Heart right ventricle (tissue), 16 donors: ENCODE data around the gene CTDSPL. TPM values are rescaled to one million over a fixed set of nuclear protein-coding genes. Genes with fewer than 3 reads are reported as not detected.

Source experiments
- ATAC-seq, 8 donors: fragments of 200-7000 bp; cut with Tn5 transposase; one replicate each; pipeline ENCODE4 v1.9.1; 2020; ENCODE audit warnings: mild to moderate bottlenecking in 8 of 8, moderate library complexity in 8 of 8, moderate number of reproducible peaks in 1 of 8
- DNase-seq, 2 donors: peaks; one replicate each; pipeline ENCODE4 v3.0.0-alpha.2; 2020
- H3K27ac ChIP-seq, 10 donors: fragments of 200-600 bp; sonication (generic) in 2 of 10; one replicate each; pipeline versions ENCODE4 v1.5.0 to v1.8.0; 2020 to 2022; ENCODE audit warnings: mild to moderate bottlenecking in 3 of 10
- H3K27me3 ChIP-seq, 7 donors: fragments of 200-600 bp; one replicate each; pipeline ENCODE4 v1.8.0; 2021 to 2022; ENCODE audit warnings: mild to moderate bottlenecking in 2 of 7
- H3K36me3 ChIP-seq, 9 donors: fragments of 200-600 bp; sonication (generic) in 1 of 9; one replicate each; pipeline versions ENCODE4 v1.5.0 to v1.8.0; 2020 to 2022; ENCODE audit warnings: mild to moderate bottlenecking in 2 of 9
- H3K4me1 ChIP-seq, 9 donors: fragments of 200-600 bp; sonication (generic) in 1 of 9; one replicate each; pipeline versions ENCODE4 v1.5.0 to v1.8.0; 2020 to 2022; ENCODE audit warnings: mild to moderate bottlenecking in 4 of 9
- H3K4me3 ChIP-seq, 10 donors: fragments of 200-600 bp; sonication (generic) in 2 of 10; one replicate each; pipeline versions ENCODE4 v1.5.0 to v1.8.0; 2020 to 2022; ENCODE audit warnings: mild to moderate bottlenecking in 7 of 10, moderate library complexity in 2 of 10
- H3K9me3 ChIP-seq, 11 donors: fragments of 200-600 bp in 10 of 11; sonication (generic) in 2 of 11; one replicate each; pipeline versions ENCODE4 v1.5.0 to v1.8.0; 2013 to 2022; ENCODE audit warnings: mild to moderate bottlenecking in 2 of 11, control low read depth in 1 of 11, moderate library complexity in 1 of 11
- WGBS, 2 donors: extraction: QIAGEN DNeasy Blood & Tissue Kit; methylation state at CpG; one replicate each; pipeline ENCODE4 v1.1.7; 2013; ENCODE audit warnings: inconsistent platforms in 1 of 2; 5-methylcytosine and 5-hydroxymethylcytosine counted together
- intact Hi-C, 10 donors: fragments of 100-400 bp; cut with DNase I; formaldehyde crosslinking; loops; one replicate each; pipeline versions ENCODE4 v1.11.1 to v1.14.2; 2022
- polyA plus RNA-seq, 2 donors: library from polyadenylated mRNA; stranded (reverse); fragments of 200-250 nt; gene quantifications; one replicate each; pipeline ENCODE4 v1.2.3, GENCODE V29; 2013
- total RNA-seq, 10 donors: library from RNA; stranded (reverse); fragmentation: NEBNext Ultra II Directional in 3 of 10; extraction: Animal tissue kit (Norgen Biotek cat#: 25700) in 3 of 10; gene quantifications; one replicate each; pipeline versions ENCODE4 v1.2.1 to v1.2.4, GENCODE V29; 2021 to 2023
- TF ChIP-seq, protein P1 (sequence below), 9 donors: fragments of 200-600 bp; sonication (generic) in 2 of 9; IDR thresholded peaks; one replicate each; pipeline versions ENCODE4 v1.5.0 to v1.8.0; 2021 to 2022; ENCODE audit warnings: antibody characterized with exemption in 9 of 9, mild to moderate bottlenecking in 5 of 9, moderate library complexity in 1 of 9
- donor health status: Arrhythmogenic right ventricular cardiomyopathy.
- donor health status: ischemic (EF 13 %, LVEDD 7.1; RV severe dilation, severe dysfunction).
- donor health status: healthy with polysubstance abuse.
- donor health status: DM: no; HTN: yes; CAD: no.
- donor health status: DM: no; HTN: no; CAD: no.
- donor health status: ischemic (EF 25% LVEDD 6.9; RV normal size, moderate dysfunction).
- donor health status: ischemic (EF 25% LVEDD 5.7; RV mildly dilated, moderate dysfunction).
- donor health status: healthy.
- donor health status: DM: yes; HTN: yes; CAD: no.
- donor health status: Ischemic cardiomyopathy.
- donor health status: ischemic (EF 35%, LVEDD 5.7; RV mildly dilated, moderate dysfunction).
- donor health status: nonischemic (EF 11% LVEDD 7.7; RV severe dilation, severe dysfunction).
- donor health status: DM: yes; HTN: yes; CAD: no.
- donor health status: PGD.
- donor health status: ischemic (EF 29% LVEDD 5.4; RV normal size, mild dysfunction).
- donor health status: nonischemic (EF 23%, LVEDD 6.1; RV moderate dilation, normal function).

Gene CTDSPL
- total and polyA plus RNA-seq, 12 donors: 5.4 to 51.5 (median 41.2) TPM

DNA sequence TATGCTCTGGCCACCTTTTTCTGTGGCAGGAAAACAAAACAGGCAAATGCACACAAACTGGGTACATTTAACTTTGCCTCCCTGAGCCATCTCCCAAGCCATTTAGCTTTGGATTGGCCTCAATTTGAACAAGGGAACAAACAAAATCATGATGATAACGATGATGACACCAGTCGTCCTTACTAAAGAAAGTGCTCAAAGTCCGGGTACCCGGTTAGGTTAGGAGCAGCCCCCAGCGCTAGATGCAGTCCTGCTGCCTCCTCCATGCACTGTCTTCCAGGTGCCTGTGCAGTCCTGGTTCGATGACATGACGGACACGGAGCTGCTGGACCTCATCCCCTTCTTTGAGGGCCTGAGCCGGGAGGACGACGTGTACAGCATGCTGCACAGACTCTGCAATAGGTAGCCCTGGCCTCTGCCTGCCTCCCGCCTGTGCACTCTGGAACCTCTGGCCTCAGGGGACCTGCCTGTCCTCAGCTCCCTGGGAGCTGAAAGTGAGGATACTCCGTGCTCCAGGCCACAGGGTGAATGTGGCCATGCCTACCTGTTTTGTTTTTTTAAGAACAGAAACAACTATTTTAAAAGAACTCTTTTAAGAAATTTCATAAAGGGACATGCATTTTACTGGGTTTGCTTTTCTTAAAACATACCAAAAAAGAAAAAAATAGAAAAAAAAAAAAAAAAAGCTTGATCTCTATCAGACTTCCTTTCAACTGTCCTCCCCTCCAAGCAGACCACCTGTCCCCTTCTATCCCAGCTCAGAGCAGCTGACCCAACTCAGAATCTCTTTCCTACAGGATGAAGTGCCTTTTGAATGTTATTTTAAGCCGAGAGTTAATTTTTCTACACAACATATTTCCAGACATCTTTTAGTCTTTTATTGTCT, 119.0 kb downstream of the CTDSPL start:
- ATAC-seq (no peak), DNase-seq (no peak)
- WGBS, 2 donors: 89 to 93% methylated on average over 14 of the region's 14 CpGs
- peaks cover 0 to 22% (median 1%) of the 10 kb centered on the region in 9 donors for H3K4me1 ChIP-seq
- peaks cover 0 to 91% (median 22%) of the 10 kb centered on the region in 9 donors for H3K36me3 ChIP-seq
- H3K9me3 ChIP-seq: no peaks in the 10 kb centered on the region
- H3K4me3 ChIP-seq: no peak overlapping the region
- H3K27ac ChIP-seq: peak overlapping the region in 1 of 10 donors; percentile 12
- intact Hi-C loops: no loop called here
- H3K27me3 ChIP-seq: no peaks in the 10 kb centered on the region
- TF ChIP-seq, protein P1, sequence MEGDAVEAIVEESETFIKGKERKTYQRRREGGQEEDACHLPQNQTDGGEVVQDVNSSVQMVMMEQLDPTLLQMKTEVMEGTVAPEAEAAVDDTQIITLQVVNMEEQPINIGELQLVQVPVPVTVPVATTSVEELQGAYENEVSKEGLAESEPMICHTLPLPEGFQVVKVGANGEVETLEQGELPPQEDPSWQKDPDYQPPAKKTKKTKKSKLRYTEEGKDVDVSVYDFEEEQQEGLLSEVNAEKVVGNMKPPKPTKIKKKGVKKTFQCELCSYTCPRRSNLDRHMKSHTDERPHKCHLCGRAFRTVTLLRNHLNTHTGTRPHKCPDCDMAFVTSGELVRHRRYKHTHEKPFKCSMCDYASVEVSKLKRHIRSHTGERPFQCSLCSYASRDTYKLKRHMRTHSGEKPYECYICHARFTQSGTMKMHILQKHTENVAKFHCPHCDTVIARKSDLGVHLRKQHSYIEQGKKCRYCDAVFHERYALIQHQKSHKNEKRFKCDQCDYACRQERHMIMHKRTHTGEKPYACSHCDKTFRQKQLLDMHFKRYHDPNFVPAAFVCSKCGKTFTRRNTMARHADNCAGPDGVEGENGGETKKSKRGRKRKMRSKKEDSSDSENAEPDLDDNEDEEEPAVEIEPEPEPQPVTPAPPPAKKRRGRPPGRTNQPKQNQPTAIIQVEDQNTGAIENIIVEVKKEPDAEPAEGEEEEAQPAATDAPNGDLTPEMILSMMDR (IDR thresholded peaks at IDR 0.05): no peak

DNA sequence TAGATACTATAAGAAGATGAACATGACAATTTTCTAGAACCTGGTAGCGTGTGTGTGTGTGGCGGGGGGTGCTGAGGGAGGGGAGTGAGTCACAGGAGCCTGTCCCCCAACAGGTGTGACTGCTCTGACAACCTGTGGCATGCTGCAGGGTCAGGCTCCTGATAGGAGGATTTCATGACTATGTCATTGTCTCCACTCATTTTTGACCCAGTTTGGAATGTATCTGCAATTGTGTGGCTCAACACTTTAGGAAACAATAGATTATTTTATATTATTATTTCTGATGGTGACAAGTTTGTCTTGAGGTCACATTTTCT, 119.6 kb downstream of the CTDSPL start:
- intact Hi-C loops: no loop called here
- TF ChIP-seq, protein P1 (IDR thresholded peaks at IDR 0.05): no peak
- H3K4me3 ChIP-seq: no peak overlapping the region
- H3K36me3 ChIP-seq: peaks cover 0 to 85% (median 16%) of the 10 kb centered on the region in 9 donors
- ATAC-seq (no peak), DNase-seq (no peak)
- no peaks in the 10 kb centered on the region for H3K9me3 ChIP-seq
- no peaks in the 10 kb centered on the region for H3K27me3 ChIP-seq
- H3K27ac ChIP-seq: no peak overlapping the region
- 97 to 98% methylated on average over 2 of the region's 2 CpGs for WGBS, 2 donors
- H3K4me1 ChIP-seq: peaks cover 0 to 22% (median 7%) of the 10 kb centered on the region in 9 donors

DNA sequence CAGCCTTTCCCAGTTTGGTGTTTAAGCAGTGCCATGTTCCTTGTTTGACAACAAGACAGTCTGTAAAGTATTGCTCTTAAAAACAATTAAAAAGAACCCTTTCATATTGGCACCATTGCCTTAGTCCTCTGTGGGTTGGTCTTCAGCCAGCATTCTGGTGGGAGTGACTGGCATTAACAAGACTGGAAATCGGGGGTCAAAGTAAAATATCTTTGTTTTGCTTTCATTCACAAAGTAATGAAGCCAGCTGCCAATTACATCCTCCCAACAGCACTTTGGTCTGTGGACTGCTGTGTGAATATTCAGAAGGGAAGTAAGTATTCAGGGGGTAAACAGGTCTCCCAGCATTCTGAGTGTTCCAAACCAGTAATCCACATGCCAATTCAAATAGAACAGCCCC, 120.7 kb downstream of the CTDSPL start:
- ATAC-seq (no peak), DNase-seq (no peak)
- no peak overlapping the region for H3K4me3 ChIP-seq
- TF ChIP-seq, protein P1 (IDR thresholded peaks at IDR 0.05): no peak
- H3K27me3 ChIP-seq: no peaks in the 10 kb centered on the region
- peaks cover 0 to 24% (median 9%) of the 10 kb centered on the region in 9 donors for H3K4me1 ChIP-seq
- peaks cover 0 to 75% (median 10%) of the 10 kb centered on the region in 9 donors for H3K36me3 ChIP-seq
- intact Hi-C loops: no loop called here
- WGBS, 2 donors: 66 to 70% methylated on average over 1 of the region's 1 CpG
- no peak overlapping the region for H3K27ac ChIP-seq
- H3K9me3 ChIP-seq: no peaks in the 10 kb centered on the region

DNA sequence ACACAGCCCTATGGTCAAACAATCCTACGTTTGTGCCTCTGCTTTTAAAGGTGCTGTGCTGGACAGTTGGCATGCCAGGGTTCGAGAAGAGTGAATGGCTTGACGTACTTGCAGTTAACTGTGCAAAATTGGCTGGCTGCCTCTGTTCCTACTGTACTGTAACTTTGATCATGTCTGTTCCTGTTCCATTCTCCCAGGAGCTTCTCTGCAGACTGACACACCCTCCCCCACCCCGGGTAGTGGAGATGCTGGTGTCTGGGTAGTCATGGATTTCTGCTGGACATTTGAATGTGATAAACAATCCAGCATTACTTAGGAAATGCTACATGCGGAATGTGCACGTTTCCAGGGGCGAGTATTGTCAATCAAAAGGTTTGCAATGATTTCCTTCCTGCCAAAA, 122.4 kb downstream of the CTDSPL start:
- TF ChIP-seq, protein P1 (IDR thresholded peaks at IDR 0.05): no peak
- no peak overlapping the region for H3K27ac ChIP-seq
- DNase-seq (no peak), ATAC-seq (no peak)
- peaks cover 0 to 24% (median 9%) of the 10 kb centered on the region in 9 donors for H3K4me1 ChIP-seq
- H3K4me3 ChIP-seq: no peak overlapping the region
- intact Hi-C loops: no loop called here
- no peaks in the 10 kb centered on the region for H3K27me3 ChIP-seq
- H3K36me3 ChIP-seq: peaks cover 0 to 57% (median 10%) of the 10 kb centered on the region in 9 donors
- WGBS, 2 donors: 82 to 86% methylated on average over 7 of the region's 7 CpGs
- no peaks in the 10 kb centered on the region for H3K9me3 ChIP-seq
